OCI-M1 (cell line): Measurements from ENCODE around the gene ENOSF1.

Experiments used
- DNase-seq: peaks from one replicate; lab custom pipeline; 2025; lab: John Stamatoyannopoulos, UW

The ENOSF1 gene

DNA sequence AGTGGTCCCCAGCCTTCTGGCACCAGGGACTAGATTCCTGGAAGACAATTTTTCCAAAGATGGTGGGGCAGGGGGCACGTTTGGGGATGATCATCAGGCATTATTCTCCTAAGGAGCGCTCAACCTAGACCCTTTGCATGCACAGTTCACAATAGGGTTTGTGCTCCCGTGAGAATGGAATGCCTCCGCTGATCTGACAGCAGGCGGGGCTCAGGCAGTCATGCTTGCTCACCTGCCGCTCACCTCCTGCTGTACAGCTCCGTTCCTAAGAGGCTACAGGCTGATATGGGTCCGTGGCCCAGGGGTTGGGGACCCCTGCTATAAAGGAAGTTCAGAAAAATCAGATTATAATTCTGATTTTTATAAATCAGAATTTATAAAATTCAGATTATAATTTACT lies 77.3 kb downstream of the ENOSF1 start:
- no peak for DNase-seq

- no peak for DNase-seq
Measured at GRCh38 chr18:634551-635045, 77.8 kb downstream of the ENOSF1 start.

- no peak for DNase-seq
Measured at GRCh38 chr18:631560-631959, 80.9 kb downstream of the ENOSF1 start.

DNA sequence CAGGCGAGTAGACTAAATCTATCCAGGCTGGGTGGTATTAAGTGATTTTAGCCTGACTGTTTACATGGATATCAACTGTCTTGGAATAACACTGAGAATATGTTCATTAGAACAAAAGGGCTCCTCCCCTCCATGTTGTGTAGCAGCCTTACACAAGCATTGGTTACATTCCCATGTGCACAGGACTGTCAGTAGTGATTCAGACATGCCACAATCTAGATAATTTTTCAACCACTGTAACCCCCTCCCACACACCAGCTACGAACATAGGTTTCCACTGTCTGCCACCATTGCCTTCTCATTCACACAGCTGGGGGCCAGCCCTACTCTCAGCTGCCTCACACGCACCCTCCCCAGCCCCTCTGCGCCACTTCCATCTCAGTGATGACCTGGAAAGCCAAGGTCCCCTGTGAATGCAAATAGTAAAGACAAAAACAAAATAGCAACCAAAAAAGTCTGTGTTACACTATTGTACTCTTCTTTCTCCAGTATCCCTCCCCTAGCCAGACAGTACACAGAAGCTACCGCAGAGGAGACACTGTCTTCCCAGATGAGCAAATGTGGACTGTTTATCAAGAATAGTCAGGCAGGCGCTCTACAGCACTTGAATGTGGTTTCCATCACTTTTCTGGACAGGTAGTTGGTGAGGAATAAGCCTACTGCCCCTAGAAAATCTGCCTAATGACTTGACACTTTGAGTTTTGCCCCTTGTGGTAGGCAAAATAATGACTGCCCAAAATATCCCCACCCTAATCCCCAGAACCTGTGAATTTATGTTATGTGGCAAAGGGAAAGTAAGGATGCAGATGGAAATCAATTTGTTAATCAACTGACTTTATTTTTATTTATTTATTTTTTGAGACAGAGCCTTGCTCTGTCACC lies 82.9 kb downstream of the ENOSF1 start:
- peak; percentile 71 for DNase-seq

DNA sequence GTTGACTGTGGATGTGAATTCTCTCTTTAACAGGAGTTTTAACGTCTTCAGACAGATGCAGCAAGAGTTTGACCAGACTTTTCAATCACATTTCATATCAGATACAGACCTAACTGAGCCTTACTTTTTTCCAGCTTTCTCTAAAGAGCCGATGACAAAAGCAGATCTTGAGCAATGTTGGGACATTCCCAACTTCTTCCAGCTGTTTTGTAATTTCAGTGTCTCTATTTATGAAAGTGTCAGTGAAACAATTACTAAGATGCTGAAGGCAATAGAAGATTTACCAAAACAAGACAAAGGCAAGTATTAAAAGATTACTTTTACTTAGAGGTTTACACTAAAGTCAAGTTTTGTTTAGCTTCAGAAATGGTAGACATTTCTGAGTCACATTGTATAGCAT lies 85.2 kb downstream of the ENOSF1 start:
- no peak for DNase-seq

DNA sequence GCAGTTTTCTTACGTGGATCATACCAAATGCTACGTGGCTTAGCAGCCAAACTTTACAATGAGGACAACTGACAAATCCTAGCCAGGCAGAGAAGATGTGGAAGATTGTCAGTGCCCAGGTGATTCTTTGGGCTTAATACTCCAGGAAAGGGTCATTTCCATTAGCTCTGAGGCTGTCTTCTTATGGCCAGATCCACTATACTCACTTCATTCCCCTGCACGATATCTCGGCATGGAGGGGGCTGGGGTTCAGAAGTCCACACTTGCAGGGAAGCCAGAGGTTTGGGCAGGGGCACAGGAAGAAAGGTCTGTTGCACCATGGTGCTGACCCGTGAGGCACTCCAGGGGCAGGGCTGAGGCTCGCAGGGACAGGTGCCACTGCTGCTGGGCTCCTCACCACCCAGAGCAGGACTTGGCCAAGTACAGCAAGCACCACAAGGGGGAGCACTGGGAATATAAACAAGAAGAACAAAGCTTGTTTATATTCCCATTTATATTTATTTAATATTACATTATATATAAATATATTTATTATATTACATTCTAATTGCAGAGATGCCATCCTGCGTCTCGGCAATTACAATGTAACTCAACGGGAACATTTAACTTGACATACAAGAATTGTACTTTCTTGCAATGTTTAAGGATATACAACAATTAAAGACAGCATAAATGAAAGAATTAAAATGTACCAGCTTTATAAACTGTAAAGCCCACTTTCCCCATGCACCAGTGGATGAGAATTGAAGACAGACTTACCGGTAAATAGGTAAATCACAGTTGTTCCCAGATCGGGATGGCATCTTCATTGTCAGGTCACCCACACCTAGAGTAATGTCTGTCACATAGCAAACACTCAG lies 88.4 kb downstream of the ENOSF1 start:
- peak; percentile 82 for DNase-seq

- DNase-seq = no peak
Measured at GRCh38 chr18:622289-622688, 90.1 kb downstream of the ENOSF1 start.

GRCh38 chr18:621291-622043 lies 91.0 kb downstream of the ENOSF1 start:
- DNase-seq = no peak
